HepG2 (cell line): Measurements from ENCODE around the gene LGALS4. TPM values are rescaled to one million over a fixed set of nuclear protein-coding genes. Genes with fewer than 3 reads are reported as not detected.
A peak's percentile ranks its signal among the peaks of the same experiment; 100 is the strongest.

Source experiments
- AKAP8 ChIP-seq: sonication (generic); formaldehyde crosslinking; IDR thresholded peaks from 2 replicates; pipeline ENCODE4 v1.5.1; 2020; ENCODE audit warnings: mild to moderate bottlenecking, missing genetic modification reagents
- ARNT ChIP-seq: fragments of 450-650 bp; IDR thresholded peaks from 2 replicates; pipeline ENCODE4 v1.6.1; 2017
- BCL6 ChIP-seq: IDR thresholded peaks from 2 replicates; pipeline ENCODE4 v1.6.1; 2016; ENCODE audit warnings: missing genetic modification reagents, missing compliant biosample characterization
- CEBPB ChIP-seq: IDR thresholded peaks from 2 replicates; pipeline ENCODE4 v1.6.1; 2011; ENCODE audit warnings: low read depth, low read length, improper control_type of control experiment, borderline replicate concordance
- GTF2F1 ChIP-seq: fragments of 150-350 bp; IDR thresholded peaks from 2 replicates; pipeline ENCODE4 v1.6.1; 2014; ENCODE audit warnings: low read length
- JUN ChIP-seq: sonication (generic); formaldehyde crosslinking; IDR thresholded peaks from 2 replicates; pipeline ENCODE4 v1.4.0; 2020; ENCODE audit warnings: mild to moderate bottlenecking, missing genetic modification reagents
- KDM5B ChIP-seq: sonication (generic); formaldehyde crosslinking; IDR thresholded peaks from 2 replicates; pipeline ENCODE4 v1.4.0; 2020; ENCODE audit warnings: missing genetic modification reagents, mild to moderate bottlenecking, borderline replicate concordance
- MXI1 ChIP-seq: IDR thresholded peaks from 3 replicates; pipeline ENCODE4 v1.6.1; 2012; ENCODE audit warnings: low read depth, low read length, inconsistent platforms, borderline replicate concordance
- NR2C2 ChIP-seq: sonication (generic); formaldehyde crosslinking; IDR thresholded peaks from 2 replicates; pipeline ENCODE4 v1.4.0; 2020; ENCODE audit warnings: missing genetic modification reagents, mild to moderate bottlenecking, moderate library complexity, borderline replicate concordance
- ONECUT2 ChIP-seq: sonication (generic); formaldehyde crosslinking; IDR thresholded peaks from 2 replicates; pipeline ENCODE4 v1.4.0; 2020; ENCODE audit warnings: missing genetic modification reagents
- PITX1 ChIP-seq: sonication (generic); formaldehyde crosslinking; IDR thresholded peaks from 2 replicates; pipeline ENCODE4 v1.5.1; 2020; ENCODE audit warnings: mild to moderate bottlenecking, missing genetic modification reagents
- RBAK ChIP-seq: sonication (generic); formaldehyde crosslinking; IDR thresholded peaks from 2 replicates; pipeline ENCODE4 v1.5.1; 2020; ENCODE audit warnings: mild to moderate bottlenecking, missing genetic modification reagents
- SMARCE1 ChIP-seq: fragments of 450-650 bp; IDR thresholded peaks from 2 replicates; pipeline ENCODE4 v1.6.1; 2017; ENCODE audit warnings: borderline replicate concordance
- SNAI1 ChIP-seq: sonication (generic); formaldehyde crosslinking; IDR thresholded peaks from 2 replicates; pipeline ENCODE4 v1.5.0; 2020; ENCODE audit warnings: mild to moderate bottlenecking, missing genetic modification reagents, borderline replicate concordance
- TP53 ChIP-seq: sonication (generic); formaldehyde crosslinking; conservative IDR thresholded peaks from 2 replicates; pipeline ENCODE4 v1.4.0; 2020; ENCODE audit warnings: missing genetic modification reagents
- ZNF101 ChIP-seq: sonication (generic); formaldehyde crosslinking; IDR thresholded peaks from 2 replicates; pipeline ENCODE4 v1.4.0; 2020; ENCODE audit warnings: mild to moderate bottlenecking, low read depth, missing genetic modification reagents, borderline replicate concordance
- ZNF121 ChIP-seq: sonication (generic); formaldehyde crosslinking; IDR thresholded peaks from 2 replicates; pipeline ENCODE4 v1.5.0; 2020; ENCODE audit warnings: mild to moderate bottlenecking, missing genetic modification reagents
- ZNF274 ChIP-seq: sonication (generic); formaldehyde crosslinking; IDR thresholded peaks from 2 replicates; pipeline ENCODE4 v1.5.1; 2020; ENCODE audit warnings: mild to moderate bottlenecking, missing genetic modification reagents
- ZNF546 ChIP-seq: sonication (generic); formaldehyde crosslinking; conservative IDR thresholded peaks from 2 replicates; pipeline ENCODE4 v1.8.1; 2023; ENCODE audit warnings: mild to moderate bottlenecking, missing genetic modification reagents
- ZNF547 ChIP-seq: sonication (generic); formaldehyde crosslinking; IDR thresholded peaks from 2 replicates; pipeline ENCODE4 v1.5.1; 2020; ENCODE audit warnings: mild to moderate bottlenecking, missing genetic modification reagents
- ZNF737 ChIP-seq: sonication (generic); formaldehyde crosslinking; IDR thresholded peaks from 2 replicates; pipeline ENCODE4 v1.5.0; 2020; ENCODE audit warnings: missing genetic modification reagents, mild to moderate bottlenecking, borderline replicate concordance
- ZNF766 ChIP-seq: sonication (generic); formaldehyde crosslinking; IDR thresholded peaks from 2 replicates; pipeline ENCODE4 v1.5.0; 2020; ENCODE audit warnings: missing genetic modification reagents, borderline replicate concordance
- ZSCAN25 ChIP-seq: sonication (generic); formaldehyde crosslinking; IDR thresholded peaks from 2 replicates; pipeline ENCODE4 v1.8.0; 2022; ENCODE audit warnings: mild to moderate bottlenecking, missing genetic modification reagents
- polyA plus RNA-seq, 8 experiments: library from polyadenylated mRNA; depleted of rRNA in 3 of 8; stranded (reverse) in 7 of 8; unstranded in 1 of 8; fragments of >200 nt; fragmentation: Illumina TruSeq in 4 of 8; extraction: Trizol in 4 of 8; gene quantifications; 2 replicates each; pipeline versions ENCODE4 v1.2.1 to v1.2.3, GENCODE V29; 2011 to 2016; ENCODE audit warnings: low read depth in 4 of 8, missing spikeins in 1 of 8, mixed read lengths in 1 of 8; ENCODE audit not compliant: insufficient read depth in 1 of 8
- total RNA-seq, 5 experiments: library from RNA; depleted of rRNA; stranded (reverse); fragments of >200 nt; fragmentation: Illumina TruSeq; extraction: Trizol; gene quantifications; 2 replicates each; pipeline ENCODE4 v1.2.3, GENCODE V29; 2016; ENCODE audit warnings: low read depth in 1 of 5
- TF ChIP-seq, protein P1 (sequence below): sonication (generic); formaldehyde crosslinking; IDR thresholded peaks from 2 replicates; pipeline ENCODE4; 2020; ENCODE audit warnings: missing genetic modification reagents, mild to moderate bottlenecking, borderline replicate concordance
- TF ChIP-seq, protein P2 (sequence below): sonication (generic); formaldehyde crosslinking; IDR thresholded peaks from 2 replicates; pipeline ENCODE4 v1.4.0; 2020; ENCODE audit warnings: missing genetic modification reagents, borderline replicate concordance

Gene LGALS4
- total and polyA plus RNA-seq, 2 of the 13 experiments (the other 11 are each of a cell fraction or from before 2014, with no cell fraction given) = 0.24 to 0.71 TPM

DNA sequence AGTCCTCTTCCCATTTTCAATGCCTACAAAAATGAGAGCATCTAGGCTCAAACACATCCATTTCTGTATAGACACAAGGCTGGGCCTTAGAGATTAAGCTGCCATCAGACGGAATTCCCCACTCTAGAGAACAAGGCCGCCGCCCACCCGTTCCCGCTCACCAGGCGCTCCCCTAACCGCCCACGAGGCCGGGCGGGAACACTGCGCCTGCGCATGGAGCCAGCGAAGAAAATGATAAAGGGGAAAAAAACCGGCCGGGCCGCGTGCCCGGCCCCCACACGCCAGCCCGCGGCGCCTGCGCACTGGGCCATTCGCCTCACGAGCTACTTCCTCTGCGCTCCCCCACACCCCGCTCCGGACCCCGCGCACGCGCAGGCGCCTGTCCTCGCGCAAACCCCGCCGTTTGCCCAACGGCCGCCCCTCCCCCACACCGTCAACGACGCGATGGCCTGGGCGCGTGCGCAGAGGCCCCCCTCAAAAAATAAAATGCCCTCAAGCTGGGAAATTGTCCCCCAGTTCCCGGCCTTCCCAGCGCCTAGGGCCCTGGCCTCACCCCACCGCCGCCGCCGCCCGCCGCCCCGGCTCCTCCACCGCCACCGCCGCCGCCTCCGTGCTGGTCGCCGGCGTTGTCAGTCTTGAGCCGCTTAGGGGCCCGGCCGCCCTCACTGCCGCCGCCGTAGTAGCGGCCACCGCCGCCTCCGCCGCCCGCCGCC is 36.6 kb upstream of the LGALS4 start (continued):
- TF ChIP-seq JUN (CRISPR knock-in tag) (no peak), ZNF546 (0 out of 2 replicates have a peak, but pooled peaks have one; percentile 43), ARNT (no peak), CEBPB (peak; percentile 57; the same call in 1 of the 2 replicates), SMARCE1 (no peak), ZNF737 (CRISPR knock-in tag) (no peak), ONECUT2 (CRISPR knock-in tag) (no peak), ZNF274 (no peak), PITX1 (CRISPR knock-in tag) (no peak), ZSCAN25 (CRISPR knock-in tag) (0 out of 2 replicates have a peak, but pooled peaks have one; percentile 32), ZNF766 (CRISPR knock-in tag) (no peak; the same call in 1 of the 2 replicates), TP53 (CRISPR knock-in tag) (no peak), ZNF121 (CRISPR knock-in tag) (no peak), GTF2F1 (no peak), RBAK (no peak), KDM5B (CRISPR knock-in tag) (peak; percentile 37; the same call in 1 of the 2 replicates), SNAI1 (CRISPR knock-in tag) (no peak), NR2C2 (CRISPR knock-in tag) (no peak), AKAP8 (CRISPR knock-in tag) (no peak), BCL6 (no peak), ZNF101 (no peak), MXI1 (peak; percentile 71; the same call in 2 of the 3 replicates), ZNF547 (no peak)
- TF ChIP-seq, protein P1, sequence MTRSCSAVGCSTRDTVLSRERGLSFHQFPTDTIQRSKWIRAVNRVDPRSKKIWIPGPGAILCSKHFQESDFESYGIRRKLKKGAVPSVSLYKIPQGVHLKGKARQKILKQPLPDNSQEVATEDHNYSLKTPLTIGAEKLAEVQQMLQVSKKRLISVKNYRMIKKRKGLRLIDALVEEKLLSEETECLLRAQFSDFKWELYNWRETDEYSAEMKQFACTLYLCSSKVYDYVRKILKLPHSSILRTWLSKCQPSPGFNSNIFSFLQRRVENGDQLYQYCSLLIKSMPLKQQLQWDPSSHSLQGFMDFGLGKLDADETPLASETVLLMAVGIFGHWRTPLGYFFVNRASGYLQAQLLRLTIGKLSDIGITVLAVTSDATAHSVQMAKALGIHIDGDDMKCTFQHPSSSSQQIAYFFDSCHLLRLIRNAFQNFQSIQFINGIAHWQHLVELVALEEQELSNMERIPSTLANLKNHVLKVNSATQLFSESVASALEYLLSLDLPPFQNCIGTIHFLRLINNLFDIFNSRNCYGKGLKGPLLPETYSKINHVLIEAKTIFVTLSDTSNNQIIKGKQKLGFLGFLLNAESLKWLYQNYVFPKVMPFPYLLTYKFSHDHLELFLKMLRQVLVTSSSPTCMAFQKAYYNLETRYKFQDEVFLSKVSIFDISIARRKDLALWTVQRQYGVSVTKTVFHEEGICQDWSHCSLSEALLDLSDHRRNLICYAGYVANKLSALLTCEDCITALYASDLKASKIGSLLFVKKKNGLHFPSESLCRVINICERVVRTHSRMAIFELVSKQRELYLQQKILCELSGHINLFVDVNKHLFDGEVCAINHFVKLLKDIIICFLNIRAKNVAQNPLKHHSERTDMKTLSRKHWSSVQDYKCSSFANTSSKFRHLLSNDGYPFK (CRISPR knock-in tag) = no peak
- TF ChIP-seq, protein P2, sequence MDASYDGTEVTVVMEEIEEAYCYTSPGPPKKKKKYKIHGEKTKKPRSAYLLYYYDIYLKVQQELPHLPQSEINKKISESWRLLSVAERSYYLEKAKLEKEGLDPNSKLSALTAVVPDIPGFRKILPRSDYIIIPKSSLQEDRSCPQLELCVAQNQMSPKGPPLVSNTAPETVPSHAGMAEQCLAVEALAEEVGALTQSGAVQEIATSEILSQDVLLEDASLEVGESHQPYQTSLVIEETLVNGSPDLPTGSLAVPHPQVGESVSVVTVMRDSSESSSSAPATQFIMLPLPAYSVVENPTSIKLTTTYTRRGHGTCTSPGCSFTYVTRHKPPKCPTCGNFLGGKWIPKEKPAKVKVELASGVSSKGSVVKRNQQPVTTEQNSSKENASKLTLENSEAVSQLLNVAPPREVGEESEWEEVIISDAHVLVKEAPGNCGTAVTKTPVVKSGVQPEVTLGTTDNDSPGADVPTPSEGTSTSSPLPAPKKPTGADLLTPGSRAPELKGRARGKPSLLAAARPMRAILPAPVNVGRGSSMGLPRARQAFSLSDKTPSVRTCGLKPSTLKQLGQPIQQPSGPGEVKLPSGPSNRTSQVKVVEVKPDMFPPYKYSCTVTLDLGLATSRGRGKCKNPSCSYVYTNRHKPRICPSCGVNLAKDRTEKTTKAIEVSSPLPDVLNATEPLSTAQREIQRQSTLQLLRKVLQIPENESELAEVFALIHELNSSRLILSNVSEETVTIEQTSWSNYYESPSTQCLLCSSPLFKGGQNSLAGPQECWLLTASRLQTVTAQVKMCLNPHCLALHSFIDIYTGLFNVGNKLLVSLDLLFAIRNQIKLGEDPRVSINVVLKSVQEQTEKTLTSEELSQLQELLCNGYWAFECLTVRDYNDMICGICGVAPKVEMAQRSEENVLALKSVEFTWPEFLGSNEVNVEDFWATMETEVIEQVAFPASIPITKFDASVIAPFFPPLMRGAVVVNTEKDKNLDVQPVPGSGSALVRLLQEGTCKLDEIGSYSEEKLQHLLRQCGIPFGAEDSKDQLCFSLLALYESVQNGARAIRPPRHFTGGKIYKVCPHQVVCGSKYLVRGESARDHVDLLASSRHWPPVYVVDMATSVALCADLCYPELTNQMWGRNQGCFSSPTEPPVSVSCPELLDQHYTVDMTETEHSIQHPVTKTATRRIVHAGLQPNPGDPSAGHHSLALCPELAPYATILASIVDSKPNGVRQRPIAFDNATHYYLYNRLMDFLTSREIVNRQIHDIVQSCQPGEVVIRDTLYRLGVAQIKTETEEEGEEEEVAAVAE (CRISPR knock-in tag) = no peak
